Measurements from ENCODE around the gene MAML1.

Gene MAML1

GRCh38 chr5:179755022-179755421 is 22.4 kb downstream of the MAML1 start:
- TF ChIP-seq POLR2A (IDR thresholded peaks at IDR 0.05; ENCODE audit: low read depth, low read length), result no peak
- no peak for TF ChIP-seq POU2F2 (IDR thresholded peaks at IDR 0.05; ENCODE audit: low read depth, low read length)
- TF ChIP-seq TAF1 (IDR thresholded peaks at IDR 0.05; ENCODE audit: low read depth, low read length), result no peak
- no peak for TF ChIP-seq PAX5 (IDR thresholded peaks at IDR 0.05; ENCODE audit: insufficient read depth, low read length, severe bottlenecking)
- no peak for TF ChIP-seq SPI1 (IDR thresholded peaks at IDR 0.05; ENCODE audit: low read depth, low read length)
- TF ChIP-seq POLR2AphosphoS5 (IDR thresholded peaks at IDR 0.05; ENCODE audit: low read depth, low read length), result no peak
- peak; percentile 75 for FAIRE-seq
- DNase-seq (ENCODE audit: insufficient read length, low spot score), result no peak

- DNase-seq (ENCODE audit: insufficient read length, low spot score), result no peak
- FAIRE-seq, result no peak
- TF ChIP-seq SPI1 (IDR thresholded peaks at IDR 0.05; ENCODE audit: low read depth, low read length), result no peak
- TF ChIP-seq POU2F2 (IDR thresholded peaks at IDR 0.05; ENCODE audit: low read depth, low read length), result no peak
- TF ChIP-seq POLR2A (IDR thresholded peaks at IDR 0.05; ENCODE audit: low read depth, low read length), result no peak
- no peak for TF ChIP-seq TAF1 (IDR thresholded peaks at IDR 0.05; ENCODE audit: low read depth, low read length)
- no peak for TF ChIP-seq POLR2AphosphoS5 (IDR thresholded peaks at IDR 0.05; ENCODE audit: low read depth, low read length)
- TF ChIP-seq PAX5 (IDR thresholded peaks at IDR 0.05; ENCODE audit: insufficient read depth, low read length, severe bottlenecking), result no peak
These were observed 26.3 kb downstream of the MAML1 start for GRCh38 chr5:179758955-179759354.

GRCh38 chr5:179759581-179760551 is 27.2 kb downstream of the MAML1 start:
- DNase-seq (ENCODE audit: insufficient read length, low spot score) (no peak), FAIRE-seq (peak; percentile 89)
- TF ChIP-seq TAF1 (IDR thresholded peaks at IDR 0.05; ENCODE audit: low read depth, low read length) (no peak), POLR2AphosphoS5 (IDR thresholded peaks at IDR 0.05; ENCODE audit: low read depth, low read length) (no peak), SPI1 (IDR thresholded peaks at IDR 0.05; ENCODE audit: low read depth, low read length) (peak; percentile 12; the same call in 1 of the 2 replicates), PAX5 (IDR thresholded peaks at IDR 0.05; ENCODE audit: insufficient read depth, low read length, severe bottlenecking) (no peak), POLR2A (IDR thresholded peaks at IDR 0.05; ENCODE audit: low read depth, low read length) (no peak), POU2F2 (IDR thresholded peaks at IDR 0.05; ENCODE audit: low read depth, low read length) (peak; percentile 40; the same call in 1 of the 2 replicates)

GRCh38 chr5:179762079-179762780 is 29.6 kb downstream of the MAML1 start:
- TF ChIP-seq SPI1 (IDR thresholded peaks at IDR 0.05; ENCODE audit: low read depth, low read length), result peak; percentile 84
- no peak for TF ChIP-seq POU2F2 (IDR thresholded peaks at IDR 0.05; ENCODE audit: low read depth, low read length)
- FAIRE-seq (peak; percentile 75), DNase-seq (ENCODE audit: insufficient read length, low spot score) (no peak)

- DNase-seq (ENCODE audit: insufficient read length, low spot score), result no peak
- TF ChIP-seq POLR2A (IDR thresholded peaks at IDR 0.05; ENCODE audit: low read depth, low read length) (no peak), POU2F2 (IDR thresholded peaks at IDR 0.05; ENCODE audit: low read depth, low read length) (no peak), SPI1 (IDR thresholded peaks at IDR 0.05; ENCODE audit: low read depth, low read length) (no peak), TAF1 (IDR thresholded peaks at IDR 0.05; ENCODE audit: low read depth, low read length) (no peak), PAX5 (IDR thresholded peaks at IDR 0.05; ENCODE audit: insufficient read depth, low read length, severe bottlenecking) (no peak), POLR2AphosphoS5 (IDR thresholded peaks at IDR 0.05; ENCODE audit: low read depth, low read length) (no peak)
- FAIRE-seq, result no peak
These were observed 30.2 kb downstream of the MAML1 start for GRCh38 chr5:179762781-179763176.

- no peak for FAIRE-seq
- no peak for TF ChIP-seq POU2F2 (IDR thresholded peaks at IDR 0.05; ENCODE audit: low read depth, low read length)
- TF ChIP-seq POLR2A (IDR thresholded peaks at IDR 0.05; ENCODE audit: low read depth, low read length), result no peak
- TF ChIP-seq POLR2AphosphoS5 (IDR thresholded peaks at IDR 0.05; ENCODE audit: low read depth, low read length), result no peak
- TF ChIP-seq PAX5 (IDR thresholded peaks at IDR 0.05; ENCODE audit: insufficient read depth, low read length, severe bottlenecking), result no peak
- no peak for TF ChIP-seq SPI1 (IDR thresholded peaks at IDR 0.05; ENCODE audit: low read depth, low read length)
- no peak for TF ChIP-seq TAF1 (IDR thresholded peaks at IDR 0.05; ENCODE audit: low read depth, low read length)
These were observed 30.8 kb downstream of the MAML1 start for GRCh38 chr5:179763215-179763945.

GRCh38 chr5:179764056-179764455 is 31.4 kb downstream of the MAML1 start:
- no peak for DNase-seq (ENCODE audit: insufficient read length, low spot score)
- no peak for TF ChIP-seq SPI1 (IDR thresholded peaks at IDR 0.05; ENCODE audit: low read depth, low read length)
- TF ChIP-seq POLR2AphosphoS5 (IDR thresholded peaks at IDR 0.05; ENCODE audit: low read depth, low read length), result no peak
- TF ChIP-seq TAF1 (IDR thresholded peaks at IDR 0.05; ENCODE audit: low read depth, low read length), result no peak
- no peak for TF ChIP-seq POU2F2 (IDR thresholded peaks at IDR 0.05; ENCODE audit: low read depth, low read length)
- no peak for TF ChIP-seq POLR2A (IDR thresholded peaks at IDR 0.05; ENCODE audit: low read depth, low read length)
- TF ChIP-seq PAX5 (IDR thresholded peaks at IDR 0.05; ENCODE audit: insufficient read depth, low read length, severe bottlenecking), result no peak
- no peak for FAIRE-seq

More at GRCh38 chr5:179763215-179763945, 30.8 kb downstream of the MAML1 start:
- DNase-seq (ENCODE audit: insufficient read length, low spot score), result no peak

- no peak for TF ChIP-seq POLR2A (IDR thresholded peaks at IDR 0.05; ENCODE audit: low read depth, low read length)
- TF ChIP-seq TAF1 (IDR thresholded peaks at IDR 0.05; ENCODE audit: low read depth, low read length), result no peak
- TF ChIP-seq SPI1 (IDR thresholded peaks at IDR 0.05; ENCODE audit: low read depth, low read length), result no peak
- TF ChIP-seq POU2F2 (IDR thresholded peaks at IDR 0.05; ENCODE audit: low read depth, low read length), result no peak
- no peak for TF ChIP-seq POLR2AphosphoS5 (IDR thresholded peaks at IDR 0.05; ENCODE audit: low read depth, low read length)
- TF ChIP-seq PAX5 (IDR thresholded peaks at IDR 0.05; ENCODE audit: insufficient read depth, low read length, severe bottlenecking), result no peak
- DNase-seq (ENCODE audit: insufficient read length, low spot score), result no peak
These were observed 32.8 kb downstream of the MAML1 start for GRCh38 chr5:179765400-179765799.

More at GRCh38 chr5:179765400-179765799, 32.8 kb downstream of the MAML1 start:
- FAIRE-seq, result no peak
